Peyer's patch (tissue), 4 donors: ENCODE data around the gene CACNA1B. TPM values are rescaled to one million over a fixed set of nuclear protein-coding genes. Genes with fewer than 3 reads are reported as not detected.
A peak's percentile ranks its signal among the peaks of the same experiment; 100 is the strongest.

Experiments used
- DNase-seq, 3 donors: peaks; one replicate each; pipeline ENCODE4 v3.0.0-alpha.2; 2017 to 2019
- H3K27ac ChIP-seq, 4 donors: fragments of 200-600 bp; sonication (generic); one replicate each; pipeline ENCODE4 v1.5.1; 2016 to 2019
- H3K27me3 ChIP-seq, 2 donors: fragments of 200-600 bp; sonication (generic); one replicate each; pipeline ENCODE4 v1.5.1; 2019
- H3K36me3 ChIP-seq, 3 donors: fragments of 200-600 bp; sonication (generic); one replicate each; pipeline ENCODE4 v1.5.1; 2016 to 2019
- H3K4me1 ChIP-seq, 4 donors: fragments of 200-600 bp; sonication (generic); one replicate each; pipeline ENCODE4 v1.5.1; 2016 to 2019
- H3K4me3 ChIP-seq, 4 donors: fragments of 200-600 bp; sonication (generic); 1 replicate in 3 of 4; 2 replicates in 1 of 4; pipeline ENCODE4 v1.5.1; 2016 to 2019; ENCODE audit warnings: mild to moderate bottlenecking in 1 of 4
- H3K9me3 ChIP-seq, 4 donors: fragments of 200-600 bp; sonication (generic); one replicate each; pipeline ENCODE4 v1.5.1; 2016 to 2019; ENCODE audit warnings: mild to moderate bottlenecking in 1 of 4
- CTCF ChIP-seq, 6 experiments: fragments of 450-650 bp in 4 of 6; fragments of 200-600 bp in 2 of 6; sonication (generic) in 1 of 6; IDR thresholded peaks; one replicate each; pipeline ENCODE4 v1.5.1; 2017 to 2019; ENCODE audit warnings: antibody characterized with exemption in 6 of 6, mild to moderate bottlenecking in 3 of 6, moderate library complexity in 1 of 6
- POLR2A ChIP-seq, 2 donors: fragments of 450-650 bp; IDR thresholded peaks; one replicate each; pipeline ENCODE4 v1.5.1; 2017; ENCODE audit warnings: antibody characterized with exemption in 2 of 2, mild to moderate bottlenecking in 2 of 2, moderate library complexity in 2 of 2
- total RNA-seq, 4 donors: library from RNA; depleted of rRNA; stranded (reverse); fragments of >200 nt; gene quantifications; one replicate each; pipeline ENCODE4 v1.1.0, GENCODE V29; 2016

CACNA1B gene
- total RNA-seq, 4 donors from 2014 or later = 0.13 to 0.83 (median 0.38) TPM; not detected in 1

DNA sequence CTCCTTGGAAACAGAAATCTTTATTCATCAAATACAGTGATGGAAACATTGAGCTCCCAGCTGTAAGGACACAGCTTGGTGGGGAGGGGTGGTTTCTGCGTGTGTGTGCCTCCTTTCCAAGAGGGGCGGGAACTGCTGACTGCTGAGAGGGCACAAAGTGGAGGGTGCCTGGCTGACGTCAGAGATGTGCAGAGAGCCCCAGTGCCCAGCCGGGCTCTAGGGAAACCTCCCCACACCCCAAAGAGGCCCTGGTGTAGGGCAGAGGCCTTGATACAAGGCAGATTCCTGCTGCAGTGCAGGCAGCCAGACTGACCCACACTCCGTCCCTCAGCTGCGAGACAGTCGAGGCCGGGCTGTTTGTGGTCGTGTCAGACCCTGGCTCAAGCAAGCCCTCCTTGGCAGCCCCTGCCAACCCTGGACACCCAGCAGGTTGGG is 191.0 kb downstream of the CACNA1B start:
- Histone ChIP-seq H3K27me3 (no peaks in the 10 kb centered on the region), H3K4me3 (no peak overlapping the region), H3K9me3 (no peaks in the 10 kb centered on the region), H3K27ac (no peak overlapping the region), H3K36me3 (no peaks in the 10 kb centered on the region), H3K4me1 (no peaks in the 10 kb centered on the region)
- TF ChIP-seq POLR2A (IDR thresholded peaks at IDR 0.05) (no peak), CTCF (IDR thresholded peaks at IDR 0.05) (no peak)
- DNase-seq = peak; percentile 13 to 25 (median 23)

DNA sequence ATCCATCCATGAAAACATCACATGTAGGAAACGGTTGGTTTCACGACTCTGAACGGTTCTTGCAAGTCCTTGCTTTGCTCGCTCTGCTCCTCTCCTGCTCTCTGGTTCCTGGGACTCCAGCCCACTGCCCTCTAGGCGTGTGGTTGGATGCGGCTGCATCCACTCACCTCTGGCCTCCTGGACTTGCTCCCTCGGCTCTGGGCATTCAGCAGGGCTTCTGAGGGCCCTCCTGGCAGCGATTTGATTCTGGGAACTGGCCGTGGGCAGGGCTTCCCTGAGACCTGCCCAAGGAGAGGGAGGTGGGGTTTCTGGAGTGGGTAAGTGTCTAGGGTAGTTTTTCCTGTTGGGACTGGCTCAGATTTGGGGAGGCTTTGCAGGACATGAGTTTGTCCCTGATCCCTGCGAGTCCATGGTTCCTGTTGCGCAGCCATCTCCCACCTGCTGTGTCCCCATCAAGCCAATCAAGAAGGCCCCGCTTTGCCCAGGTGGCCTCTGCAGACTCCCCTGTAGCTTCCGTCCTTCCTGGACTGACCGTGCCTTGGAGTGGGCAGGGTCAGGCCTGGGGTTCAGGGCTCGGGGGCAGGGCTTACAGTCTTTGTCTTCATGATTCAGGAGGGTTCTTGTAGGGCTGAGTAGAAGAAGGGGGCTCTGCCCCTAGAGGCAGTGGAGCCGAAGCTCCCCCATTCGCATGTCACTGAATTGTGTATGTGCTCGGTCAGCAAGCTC is 192.3 kb downstream of the CACNA1B start:
- H3K4me3 ChIP-seq = no peak overlapping the region
- DNase-seq = peak; percentile 3 to 34 (median 14)
- H3K27ac ChIP-seq = no peak overlapping the region
- H3K36me3 ChIP-seq = no peaks in the 10 kb centered on the region
- no peaks in the 10 kb centered on the region for H3K4me1 ChIP-seq
- no peaks in the 10 kb centered on the region for H3K27me3 ChIP-seq
- TF ChIP-seq POLR2A (IDR thresholded peaks at IDR 0.05) (no peak), CTCF (IDR thresholded peaks at IDR 0.05) (no peak)
- H3K9me3 ChIP-seq = no peaks in the 10 kb centered on the region

GRCh38 chr9:138070815-138071214 is 193.2 kb downstream of the CACNA1B start:
- H3K27me3 ChIP-seq = no peaks in the 10 kb centered on the region
- no peaks in the 10 kb centered on the region for H3K36me3 ChIP-seq
- H3K9me3 ChIP-seq = no peaks in the 10 kb centered on the region
- TF ChIP-seq CTCF (IDR thresholded peaks at IDR 0.05) (no peak), POLR2A (IDR thresholded peaks at IDR 0.05) (no peak)
- H3K27ac ChIP-seq = no peak overlapping the region
- DNase-seq = peak in 1 of 3 donors; percentile 15
- no peaks in the 10 kb centered on the region for H3K4me1 ChIP-seq
- H3K4me3 ChIP-seq = no peak overlapping the region

DNA sequence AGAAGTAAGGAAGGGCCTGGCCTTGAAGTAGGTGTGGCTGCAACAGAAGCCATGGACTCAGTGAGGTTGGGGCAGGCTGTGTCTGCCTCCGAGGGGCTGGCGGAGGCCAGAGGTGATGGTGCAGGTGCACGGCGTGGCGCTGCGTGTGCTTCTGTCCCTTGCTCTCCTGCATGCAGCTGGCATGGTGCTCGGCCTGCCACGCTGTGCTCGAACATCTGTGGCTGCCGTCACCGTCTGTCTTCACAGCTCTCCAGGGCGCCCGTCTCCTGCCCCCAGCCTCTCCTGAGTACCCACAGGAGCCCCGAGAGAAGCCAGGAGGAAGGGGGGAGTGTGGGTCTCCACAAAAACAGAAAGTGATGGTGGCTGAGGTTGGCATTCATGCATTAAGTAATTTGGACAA is 193.7 kb downstream of the CACNA1B start:
- H3K27me3 ChIP-seq = no peaks in the 10 kb centered on the region
- no peaks in the 10 kb centered on the region for H3K36me3 ChIP-seq
- no peak overlapping the region for H3K4me3 ChIP-seq
- H3K27ac ChIP-seq = no peak overlapping the region
- no peak for TF ChIP-seq CTCF (IDR thresholded peaks at IDR 0.05)
- no peak for TF ChIP-seq POLR2A (IDR thresholded peaks at IDR 0.05)
- DNase-seq = peak; percentile 8 to 24 (median 15)
- H3K4me1 ChIP-seq = no peaks in the 10 kb centered on the region
- H3K9me3 ChIP-seq = no peaks in the 10 kb centered on the region

DNA sequence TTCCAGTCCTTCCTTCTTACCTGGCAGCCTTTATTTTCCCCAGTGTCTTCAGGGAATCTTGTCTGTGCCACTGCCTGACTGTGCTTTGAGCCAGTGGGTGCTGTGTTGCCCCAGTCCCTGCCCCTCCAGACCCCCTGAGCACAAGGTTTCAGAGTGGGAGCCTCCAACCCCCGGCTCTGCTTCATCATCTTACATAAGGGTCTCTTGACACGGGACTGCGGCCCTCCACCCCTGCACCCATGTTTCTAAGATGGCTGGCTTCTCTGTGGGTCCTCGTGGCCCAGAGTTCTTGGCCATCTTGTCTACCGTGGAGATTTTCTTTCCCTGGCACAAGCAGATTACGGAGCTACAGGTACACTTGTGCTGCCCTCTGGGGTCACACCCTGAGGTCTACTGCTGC is 194.1 kb downstream of the CACNA1B start:
- H3K27me3 ChIP-seq = no peaks in the 10 kb centered on the region
- no peak overlapping the region for H3K4me3 ChIP-seq
- no peaks in the 10 kb centered on the region for H3K36me3 ChIP-seq
- H3K4me1 ChIP-seq = no peaks in the 10 kb centered on the region
- no peaks in the 10 kb centered on the region for H3K9me3 ChIP-seq
- no peak overlapping the region for H3K27ac ChIP-seq
- peak; percentile 6 to 27 (median 25) for DNase-seq
- TF ChIP-seq CTCF (IDR thresholded peaks at IDR 0.05) = no peak
- no peak for TF ChIP-seq POLR2A (IDR thresholded peaks at IDR 0.05)
